ENCODE data around the gene LY6G6F.

The LY6G6F gene

DNA sequence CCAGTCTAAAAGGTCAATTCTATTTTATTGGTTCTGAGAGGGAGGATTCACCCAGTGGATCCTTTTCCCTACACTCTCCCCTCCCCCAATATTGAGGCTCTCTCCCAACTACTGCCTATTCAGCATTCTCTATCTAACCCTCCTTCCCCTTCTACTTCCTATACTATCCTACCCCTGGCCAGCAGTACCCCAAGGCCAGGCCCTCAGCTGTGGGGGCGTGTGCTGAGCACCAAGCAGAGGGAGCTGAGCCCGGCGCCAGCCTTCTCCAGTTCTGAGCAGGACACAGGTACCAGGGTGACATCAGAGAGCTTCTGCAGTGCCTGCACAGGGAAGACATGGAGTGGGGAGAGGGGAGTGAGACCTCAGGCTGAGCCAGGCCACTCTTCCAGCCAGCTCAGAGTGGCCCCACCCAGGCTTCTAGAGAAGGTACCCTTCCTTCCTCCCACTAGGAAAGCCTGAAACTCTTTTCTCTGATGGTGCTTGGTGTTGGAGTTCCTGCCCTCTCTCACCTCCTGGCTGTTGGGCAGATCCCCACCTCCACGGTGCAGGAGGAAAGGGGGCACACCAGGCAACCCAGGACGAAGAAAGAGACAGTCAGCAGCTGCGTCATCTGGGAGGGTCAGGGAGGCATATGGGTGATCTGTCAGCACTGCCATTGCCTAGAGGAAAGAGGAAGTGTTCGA, 20.5 kb downstream of the LY6G6F start:
- no peak overlapping the region for H3K4me3 ChIP-seq (ENCODE audit: low read length)
- TF ChIP-seq, protein P1, sequence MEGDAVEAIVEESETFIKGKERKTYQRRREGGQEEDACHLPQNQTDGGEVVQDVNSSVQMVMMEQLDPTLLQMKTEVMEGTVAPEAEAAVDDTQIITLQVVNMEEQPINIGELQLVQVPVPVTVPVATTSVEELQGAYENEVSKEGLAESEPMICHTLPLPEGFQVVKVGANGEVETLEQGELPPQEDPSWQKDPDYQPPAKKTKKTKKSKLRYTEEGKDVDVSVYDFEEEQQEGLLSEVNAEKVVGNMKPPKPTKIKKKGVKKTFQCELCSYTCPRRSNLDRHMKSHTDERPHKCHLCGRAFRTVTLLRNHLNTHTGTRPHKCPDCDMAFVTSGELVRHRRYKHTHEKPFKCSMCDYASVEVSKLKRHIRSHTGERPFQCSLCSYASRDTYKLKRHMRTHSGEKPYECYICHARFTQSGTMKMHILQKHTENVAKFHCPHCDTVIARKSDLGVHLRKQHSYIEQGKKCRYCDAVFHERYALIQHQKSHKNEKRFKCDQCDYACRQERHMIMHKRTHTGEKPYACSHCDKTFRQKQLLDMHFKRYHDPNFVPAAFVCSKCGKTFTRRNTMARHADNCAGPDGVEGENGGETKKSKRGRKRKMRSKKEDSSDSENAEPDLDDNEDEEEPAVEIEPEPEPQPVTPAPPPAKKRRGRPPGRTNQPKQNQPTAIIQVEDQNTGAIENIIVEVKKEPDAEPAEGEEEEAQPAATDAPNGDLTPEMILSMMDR (conservative IDR thresholded peaks at IDR 0.05; ENCODE audit: low read depth, low read length): no peak
- no peak for DNase-seq (ENCODE audit: low read depth)

DNA sequence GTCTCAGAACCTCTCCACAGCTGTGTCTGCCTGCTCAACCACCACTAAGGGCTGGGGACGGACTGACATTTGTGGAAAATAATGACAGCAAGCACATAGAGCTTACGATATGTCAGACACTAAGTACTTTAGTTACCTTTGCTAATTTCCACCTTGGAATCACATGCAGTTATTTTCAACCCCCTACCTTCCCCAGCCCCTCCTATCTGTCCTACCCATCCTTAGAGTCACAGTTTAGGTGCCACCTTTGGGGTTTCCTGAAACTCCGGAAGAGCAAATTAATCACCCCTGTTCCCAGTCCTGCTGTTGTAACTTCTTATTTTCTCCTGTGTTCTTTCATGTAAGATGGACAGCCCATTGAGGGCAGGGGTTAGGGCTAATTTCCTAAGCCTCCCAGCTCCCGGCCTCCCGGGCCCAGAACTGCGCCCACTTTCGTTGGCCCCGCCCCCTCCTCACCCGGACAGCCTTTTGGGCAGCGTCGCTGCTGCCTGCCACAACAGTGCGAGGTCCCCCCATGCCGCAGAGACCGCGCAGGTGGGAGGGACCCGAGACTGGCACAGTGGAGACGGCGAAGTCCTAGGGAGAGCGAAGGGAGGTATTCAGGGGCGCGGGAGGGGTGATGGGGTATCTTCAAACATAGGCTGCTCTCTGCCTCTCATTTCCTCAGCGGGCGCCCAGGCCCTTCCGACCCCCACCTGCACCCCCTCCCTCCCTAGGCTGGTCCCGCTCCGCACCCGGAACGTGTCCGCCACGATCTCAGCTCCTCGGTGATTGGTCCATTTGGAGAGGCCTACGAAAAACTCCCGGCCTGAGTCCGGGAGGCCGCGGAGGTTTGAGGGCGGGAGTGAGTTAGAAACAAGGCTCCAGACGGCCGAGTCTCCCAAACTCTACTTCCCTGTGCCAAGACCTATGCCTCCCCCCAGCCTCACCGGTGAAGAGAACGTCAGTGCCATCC, 21.3 kb downstream of the LY6G6F start:
- DNase-seq (ENCODE audit: low read depth): no peak
- TF ChIP-seq, protein P1 (conservative IDR thresholded peaks at IDR 0.05; ENCODE audit: low read depth, low read length): no peak
- peak overlapping the region; percentile 72 for H3K4me3 ChIP-seq (ENCODE audit: low read length)

DNA sequence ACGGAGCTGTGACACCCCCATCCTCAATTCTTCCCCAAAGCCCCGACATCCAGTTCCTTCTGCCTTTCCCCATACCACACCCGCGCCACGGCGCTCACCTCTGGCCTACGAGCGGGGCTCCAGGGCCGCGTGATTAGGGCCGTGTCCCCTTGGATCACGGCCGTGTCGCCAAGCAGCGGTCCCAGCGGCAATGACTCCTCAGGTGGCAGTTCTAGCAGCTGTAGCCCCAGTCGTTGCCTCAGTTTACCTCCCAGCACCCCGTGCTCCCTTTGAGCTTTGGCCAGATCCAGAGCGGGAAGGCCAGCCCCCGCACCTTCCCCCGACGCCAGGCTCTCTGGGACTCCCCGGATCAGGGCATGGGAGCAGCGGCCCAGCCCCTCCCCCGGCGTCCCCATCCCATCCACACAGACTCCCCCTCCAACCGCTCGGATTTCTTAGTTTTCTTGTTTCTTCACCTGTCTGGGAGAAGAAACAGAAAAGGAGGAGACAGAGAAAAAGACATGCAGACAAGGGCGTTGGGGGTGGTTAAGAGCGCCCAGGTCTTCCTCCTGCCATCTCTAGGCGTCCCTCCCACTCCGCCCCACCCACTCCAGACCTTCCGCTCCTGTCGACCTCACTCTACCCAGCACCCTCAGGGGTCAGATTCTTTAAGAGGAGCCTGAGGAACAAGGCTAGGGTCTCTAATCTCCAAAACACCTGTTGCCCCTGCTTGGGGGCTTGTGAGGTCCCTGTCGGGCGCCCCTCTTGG, 22.3 kb downstream of the LY6G6F start, which contains the start of gene DDAH2:
Gene DDAH2, minus strand, starts transcription at position 533 of the 748 bp plus-strand sequence. Its CDS starts 138 bp downstream, at position 395.
- no peak for DNase-seq (ENCODE audit: low read depth)
- H3K4me3 ChIP-seq (ENCODE audit: low read length): peak within 1 kb of the TSS; percentile 72
- TF ChIP-seq, protein P1 (conservative IDR thresholded peaks at IDR 0.05; ENCODE audit: low read depth, low read length): peak; percentile 57

DNA sequence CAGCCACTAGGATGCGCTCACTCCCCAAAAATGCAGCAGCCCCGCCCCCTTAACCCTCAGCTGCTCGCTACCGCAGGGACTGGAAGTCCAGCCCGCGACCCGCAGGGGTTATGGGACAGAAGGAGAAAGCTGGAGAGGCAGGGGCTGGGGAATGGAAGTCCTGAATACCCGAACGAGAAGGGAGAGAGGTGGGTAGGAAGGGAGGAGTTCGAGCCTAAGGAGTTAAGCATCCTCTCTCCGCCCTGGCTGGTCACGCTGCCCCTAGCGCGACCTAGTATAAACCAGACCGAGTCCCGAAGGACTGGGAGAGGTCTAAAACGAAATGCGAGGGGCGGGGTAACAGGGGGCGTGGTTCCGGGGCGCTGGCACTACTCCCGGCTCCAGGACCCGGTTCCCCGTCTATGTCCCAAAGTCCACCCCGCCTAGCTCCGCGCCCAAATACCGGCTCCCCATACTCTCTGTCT, 22.9 kb downstream of the LY6G6F start:
- TF ChIP-seq, protein P1 (conservative IDR thresholded peaks at IDR 0.05; ENCODE audit: low read depth, low read length): no peak
- no peak for DNase-seq (ENCODE audit: low read depth)
- peak overlapping the region; percentile 72 for H3K4me3 ChIP-seq (ENCODE audit: low read length)

DNA sequence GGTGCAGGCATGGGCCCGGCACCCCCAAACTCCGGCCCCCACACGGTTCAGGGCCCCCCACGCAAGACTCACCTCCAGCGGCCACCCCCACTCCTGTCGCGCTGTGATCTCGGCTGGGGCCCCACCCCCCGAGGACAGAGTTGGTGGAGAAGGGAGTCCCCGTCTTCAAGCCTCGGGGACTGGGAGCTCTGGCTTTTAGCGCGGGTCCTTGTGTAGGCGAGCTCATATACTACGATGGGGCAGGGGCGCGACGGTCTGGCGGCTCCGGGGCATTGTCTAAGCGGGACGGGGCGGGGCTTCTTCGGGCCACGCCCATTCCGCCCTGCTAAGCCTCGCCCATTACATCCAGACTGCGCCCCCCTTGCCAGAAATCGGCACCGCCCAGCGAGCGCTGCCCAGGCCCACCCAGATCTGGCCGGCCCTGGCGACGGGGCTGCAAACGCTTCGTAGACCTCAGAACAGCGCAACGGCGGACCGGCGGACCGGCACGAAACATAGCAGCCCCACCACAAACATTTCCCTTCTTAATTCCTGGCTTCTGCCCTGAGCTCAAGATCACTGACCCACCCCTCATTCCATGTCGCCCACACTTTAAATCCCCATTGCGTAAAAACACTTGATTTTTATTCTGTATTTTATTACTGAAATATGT, 23.4 kb downstream of the LY6G6F start:
- TF ChIP-seq, protein P1 (conservative IDR thresholded peaks at IDR 0.05; ENCODE audit: low read depth, low read length): no peak
- no peak for DNase-seq (ENCODE audit: low read depth)

DNA sequence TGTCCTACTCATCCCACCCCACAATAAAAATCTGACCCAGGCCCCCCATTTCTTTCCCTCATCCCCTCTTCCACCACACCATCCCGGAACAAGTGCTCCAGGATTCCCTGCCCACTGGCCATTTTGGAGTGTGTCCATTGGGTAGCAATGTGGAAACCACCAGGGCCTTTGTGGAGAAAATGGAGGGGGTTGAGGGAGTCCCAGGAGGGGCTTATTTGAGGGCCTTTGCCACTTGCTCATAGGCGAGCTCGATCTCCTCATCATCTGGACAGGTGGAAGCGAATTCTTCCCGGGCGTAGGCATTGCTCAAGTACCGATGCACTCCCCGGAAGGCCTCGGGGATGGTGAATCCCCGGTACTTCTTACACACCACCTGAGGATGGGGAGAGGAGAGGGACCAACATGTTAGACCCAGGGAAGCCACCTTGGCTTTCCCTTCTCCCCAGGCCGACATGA, 24.0 kb downstream of the LY6G6F start:
- H3K4me3 ChIP-seq (ENCODE audit: low read length): peak overlapping the region; percentile 72
- no peak for DNase-seq (ENCODE audit: low read depth)
- TF ChIP-seq, protein P1 (conservative IDR thresholded peaks at IDR 0.05; ENCODE audit: low read depth, low read length): no peak

More for the DNA sequence above, 23.4 kb downstream of the LY6G6F start:
- peak overlapping the region; percentile 72 for H3K4me3 ChIP-seq (ENCODE audit: low read length)

Data from retinal pigment epithelial cell (primary cell).